NCI-H2171 treated with DMSO at 0.1 percent for 48 hours (cell line): ENCODE results near the gene KIF1A.
A peak's percentile ranks its signal among the peaks of the same experiment; 100 is the strongest.

Experiments
- DNase-seq: peaks from one replicate; lab custom pipeline; 2025; lab: John Stamatoyannopoulos, UW

KIF1A gene

GRCh38 chr2:240819858-240820606 lies at the start of gene KIF1A:
Gene KIF1A (minus strand): TSS chr2:240820219. CDS start chr2:240797752, 22,467 bp downstream.
- peak; percentile 70 for DNase-seq

- no peak for DNase-seq
Observed at GRCh38 chr2:240869109-240869955, 49.3 kb upstream of the KIF1A start.

- DNase-seq: no peak
Observed at GRCh38 chr2:240868286-240869108, 48.5 kb upstream of the KIF1A start, which contains the start of gene AGXT. Gene AGXT (plus strand): TSS chr2:240868824. CDS start chr2:240868866, 42 bp downstream.

- DNase-seq: no peak
Observed at GRCh38 chr2:240865391-240865790, 45.4 kb upstream of the KIF1A start.

GRCh38 chr2:240864475-240864874 lies 44.5 kb upstream of the KIF1A start:
- DNase-seq: no peak

GRCh38 chr2:240861547-240861946 lies 41.5 kb upstream of the KIF1A start:
- DNase-seq: no peak

- no peak for DNase-seq
Observed at GRCh38 chr2:240858871-240859270, 38.9 kb upstream of the KIF1A start.

GRCh38 chr2:240858321-240858720 lies 38.3 kb upstream of the KIF1A start:
- no peak for DNase-seq

- peak; percentile 1 for DNase-seq
Observed at GRCh38 chr2:240857039-240858008, 37.3 kb upstream of the KIF1A start.

GRCh38 chr2:240856151-240856980 lies 36.3 kb upstream of the KIF1A start:
- DNase-seq: no peak

GRCh38 chr2:240855670-240856069 lies 35.7 kb upstream of the KIF1A start:
- DNase-seq: no peak

- DNase-seq: no peak
Observed at GRCh38 chr2:240852671-240853314, 32.8 kb upstream of the KIF1A start.

- peak; percentile 53 for DNase-seq
Observed at GRCh38 chr2:240851078-240851991, 31.3 kb upstream of the KIF1A start.

- no peak for DNase-seq
Observed at GRCh38 chr2:240850756-240851077, 30.7 kb upstream of the KIF1A start.

- no peak for DNase-seq
Observed at GRCh38 chr2:240850026-240850425, 30.0 kb upstream of the KIF1A start.

GRCh38 chr2:240848900-240849680 lies 29.1 kb upstream of the KIF1A start:
- no peak for DNase-seq

GRCh38 chr2:240847817-240848216 lies 27.8 kb upstream of the KIF1A start:
- no peak for DNase-seq
